NCI-H1092 treated with DMSO at 0.1 percent for 48 hours (cell line): ENCODE data around the gene RNU1-4.
"Not testable (repeated sequence)": the region's sequence is repeated elsewhere in the genome, so short reads cannot be mapped to it uniquely, and the experiment has no call there.

ENCODE experiments used
- DNase-seq: peaks from one replicate; lab custom pipeline; 2025; lab: John Stamatoyannopoulos, UW

Gene RNU1-4

GRCh38 chr1:16770139-16770759 lies 29.9 kb downstream of the RNU1-4 start:
- DNase-seq, result not testable (repeated sequence)

GRCh38 chr1:16770896-16771446 lies 30.7 kb downstream of the RNU1-4 start:
- DNase-seq, result not testable (repeated sequence)

GRCh38 chr1:16772275-16773204 lies 32.2 kb downstream of the RNU1-4 start:
- not testable (repeated sequence) for DNase-seq

- DNase-seq, result not testable (repeated sequence)
Measured at GRCh38 chr1:16773205-16773596, 32.9 kb downstream of the RNU1-4 start.

- not testable (repeated sequence) for DNase-seq
Measured at GRCh38 chr1:16773723-16774122, 33.4 kb downstream of the RNU1-4 start.

- DNase-seq, result not testable (repeated sequence)
Measured at GRCh38 chr1:16774773-16775172, 34.5 kb downstream of the RNU1-4 start.

GRCh38 chr1:16775290-16775689 lies 35.0 kb downstream of the RNU1-4 start:
- DNase-seq, result not testable (repeated sequence)

- not testable (repeated sequence) for DNase-seq
Measured at GRCh38 chr1:16776248-16776647, 35.9 kb downstream of the RNU1-4 start.

- DNase-seq, result not testable (repeated sequence)
Measured at GRCh38 chr1:16776835-16777234, 36.5 kb downstream of the RNU1-4 start.

- not testable (repeated sequence) for DNase-seq
Measured at GRCh38 chr1:16777821-16778220, 37.5 kb downstream of the RNU1-4 start.

GRCh38 chr1:16779525-16779924 lies 39.2 kb downstream of the RNU1-4 start:
- DNase-seq, result not testable (repeated sequence)

- not testable (repeated sequence) for DNase-seq
Measured at GRCh38 chr1:16781033-16781432, 40.7 kb downstream of the RNU1-4 start.

GRCh38 chr1:16781625-16782024 lies 41.3 kb downstream of the RNU1-4 start:
- DNase-seq, result not testable (repeated sequence)

- not testable (repeated sequence) for DNase-seq
Measured at GRCh38 chr1:16784955-16785354, 44.6 kb downstream of the RNU1-4 start.

GRCh38 chr1:16786362-16786761 lies 46.0 kb downstream of the RNU1-4 start:
- DNase-seq, result not testable (repeated sequence)

GRCh38 chr1:16787175-16787574 lies 46.9 kb downstream of the RNU1-4 start:
- DNase-seq, result not testable (repeated sequence)

GRCh38 chr1:16787711-16788110 lies 47.4 kb downstream of the RNU1-4 start:
- not testable (repeated sequence) for DNase-seq
